ENCODE results near the gene COL8A2. TPM values are rescaled to one million over a fixed set of nuclear protein-coding genes. Genes with fewer than 3 reads are reported as not detected.

The COL8A2 gene
- total RNA-seq, 2 donors from 2014 or later, result 33.2 to 35.9 TPM

DNA sequence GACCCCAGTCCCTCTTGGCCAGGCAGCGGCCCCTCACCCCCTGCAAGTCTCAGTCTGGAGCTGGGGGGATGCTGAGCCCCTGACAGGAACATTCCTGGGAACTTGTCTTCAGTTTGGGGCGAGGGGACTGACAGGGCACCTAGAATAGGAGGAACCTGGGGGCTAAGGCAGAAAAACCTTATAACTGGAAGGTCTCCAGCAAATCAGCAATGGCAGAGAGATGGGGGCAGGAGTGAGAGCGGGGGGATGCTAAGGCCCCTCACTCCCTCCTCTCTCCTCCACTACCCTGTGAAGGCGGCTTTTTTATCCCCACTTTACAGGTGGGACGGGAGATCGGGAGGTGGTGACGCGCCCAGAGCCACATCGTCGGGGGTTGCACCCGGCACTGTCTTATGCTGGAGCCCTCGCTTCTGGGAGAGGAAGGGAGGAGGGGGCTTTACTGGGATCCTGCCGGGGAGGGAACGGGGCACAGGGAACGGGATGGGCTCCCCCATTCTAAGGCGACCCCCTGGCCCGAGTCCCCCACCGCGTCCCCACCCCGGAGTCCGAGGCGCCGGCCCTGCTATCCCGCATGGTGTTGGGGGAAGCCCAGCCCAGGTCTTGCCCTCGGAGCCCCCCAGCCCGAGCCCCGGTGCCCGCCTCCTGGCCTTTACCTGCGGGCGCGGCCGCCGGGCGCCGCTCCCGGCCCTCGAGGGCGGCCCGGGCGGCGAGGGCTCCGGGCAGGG is 456 bp downstream of the COL8A2 start:
- intact Hi-C loops (cut with DNase I), result no loop called here
- DNase-seq (ENCODE audit: low spot score), result no peak

DNA sequence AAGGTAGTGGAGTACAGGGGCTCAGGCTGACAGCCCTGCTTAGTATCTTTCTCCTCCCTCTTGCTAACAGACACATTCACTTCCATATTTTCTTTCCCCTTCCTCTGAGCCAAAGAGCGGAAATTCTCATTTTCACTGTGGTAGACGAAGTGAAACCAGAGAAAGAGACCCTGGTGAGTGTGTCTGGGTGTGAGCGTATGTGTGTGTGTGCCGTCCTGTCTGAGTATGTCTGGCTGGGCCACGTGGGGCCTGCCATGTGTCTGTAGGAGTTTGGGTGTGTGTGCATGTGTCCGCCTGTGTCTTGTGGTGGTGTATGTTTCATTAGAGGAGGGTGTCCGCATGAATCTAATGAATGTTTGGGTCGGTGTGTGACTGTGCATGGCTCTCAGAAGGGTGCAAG is 1.7 kb downstream of the COL8A2 start:
- intact Hi-C loops (cut with DNase I), result no loop called here
- DNase-seq (ENCODE audit: low spot score), result no peak

DNA sequence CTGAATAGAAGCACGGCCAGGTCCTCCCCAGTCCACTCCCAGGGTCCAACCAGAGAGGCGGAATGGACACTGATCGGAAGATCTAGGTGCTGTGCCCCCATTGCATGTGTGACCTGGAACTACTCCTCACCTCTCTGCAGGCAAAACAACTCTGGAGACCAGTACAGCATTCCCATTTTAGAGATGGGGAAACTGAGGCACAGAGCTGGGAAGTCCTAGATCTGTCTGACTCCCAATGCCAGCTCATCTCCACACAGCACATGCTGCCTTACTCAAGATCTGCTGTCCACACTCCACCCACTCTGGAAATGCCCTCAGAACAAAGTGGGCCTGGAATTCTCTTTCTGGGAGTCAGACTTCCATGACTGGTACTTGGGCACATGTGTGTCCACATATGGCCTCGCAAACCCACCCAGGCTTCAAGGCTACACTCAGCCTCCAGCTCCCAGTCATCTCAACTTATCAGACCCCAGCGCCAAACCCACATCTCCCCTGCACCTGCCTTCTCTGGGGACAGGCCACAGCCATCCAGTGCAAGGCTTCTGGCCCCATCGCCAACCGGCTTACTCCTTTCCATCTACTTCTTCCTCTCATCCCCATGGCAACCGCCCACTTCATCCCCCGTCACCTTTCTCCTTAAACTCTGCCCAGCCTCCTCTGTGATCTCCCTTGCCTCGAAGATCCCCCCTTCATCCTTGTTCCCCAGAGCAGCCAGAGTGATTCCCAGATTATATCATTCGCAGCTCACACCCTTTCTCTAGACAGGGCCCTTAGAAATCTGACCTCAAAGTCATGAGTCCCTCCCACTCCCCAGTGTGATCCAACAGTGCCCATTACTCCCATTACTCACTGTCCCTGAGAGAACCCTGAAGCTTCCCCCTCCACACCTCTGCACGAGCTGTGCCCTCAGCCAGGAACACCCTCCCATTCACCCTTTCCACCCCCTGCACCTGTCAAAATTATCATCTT is 2.7 kb downstream of the COL8A2 start:
- intact Hi-C loops (cut with DNase I), result no loop called here
- no peak for DNase-seq (ENCODE audit: low spot score)

DNA sequence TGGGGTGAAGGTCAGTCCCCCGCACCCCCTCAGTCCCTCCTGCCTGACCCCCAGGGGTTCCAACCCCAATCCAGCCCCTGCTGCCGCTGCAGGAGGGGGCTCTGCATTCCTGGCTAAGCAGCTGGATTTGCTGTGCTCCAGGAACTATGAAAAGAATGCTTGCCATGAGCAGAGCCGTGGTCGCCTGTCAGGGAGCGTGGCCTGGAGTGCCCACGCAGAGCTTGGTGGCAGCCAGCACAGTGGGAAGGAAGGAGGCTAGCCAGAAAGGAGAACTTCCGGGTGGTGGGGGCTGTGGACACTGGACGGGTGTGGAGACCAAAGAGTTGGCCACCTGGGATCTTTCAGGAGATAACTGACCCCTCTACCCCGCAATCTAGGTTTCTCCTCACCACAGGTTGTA is 5.6 kb downstream of the COL8A2 start:
- DNase-seq (ENCODE audit: low spot score), result no peak
- intact Hi-C loops (cut with DNase I), result no loop called here

DNA sequence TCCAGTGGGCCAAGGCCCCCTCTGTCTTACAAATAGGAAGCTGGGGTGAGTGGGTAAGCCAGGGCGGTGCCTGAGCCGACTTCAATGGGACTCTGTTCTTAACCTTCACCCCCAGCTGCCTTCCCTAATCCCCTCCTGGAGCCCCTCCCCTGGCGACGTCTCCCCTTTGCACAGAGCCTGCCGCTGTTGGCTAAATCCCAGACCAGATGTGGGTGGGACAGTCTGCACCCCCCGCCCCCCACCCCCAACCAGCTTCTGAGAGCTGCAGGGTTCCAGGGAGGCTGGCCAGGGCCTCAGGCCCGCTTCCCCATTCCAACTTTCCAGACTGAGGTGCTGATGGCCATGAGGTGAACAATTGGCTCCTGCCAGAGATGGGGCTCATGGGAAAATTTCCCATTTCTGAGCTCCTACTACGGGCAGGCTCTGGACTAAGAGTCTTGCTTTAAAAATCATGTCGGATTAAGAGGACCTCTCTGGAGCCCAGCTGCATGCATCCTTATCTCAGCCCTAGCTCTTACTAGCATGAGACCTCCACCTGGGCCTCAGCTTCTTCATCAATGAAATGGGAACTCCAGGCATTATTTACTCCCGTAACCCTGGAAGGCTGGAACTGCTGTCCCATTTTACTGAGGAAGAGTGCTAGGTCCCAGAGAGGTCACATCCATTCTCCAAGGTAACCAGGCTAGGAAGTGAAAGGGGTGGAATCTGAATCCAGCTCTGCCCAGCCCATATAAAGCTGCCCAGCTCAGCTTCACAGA is 6.4 kb downstream of the COL8A2 start:
- DNase-seq (ENCODE audit: low spot score), result no peak
- intact Hi-C loops (cut with DNase I), result no loop called here

DNA sequence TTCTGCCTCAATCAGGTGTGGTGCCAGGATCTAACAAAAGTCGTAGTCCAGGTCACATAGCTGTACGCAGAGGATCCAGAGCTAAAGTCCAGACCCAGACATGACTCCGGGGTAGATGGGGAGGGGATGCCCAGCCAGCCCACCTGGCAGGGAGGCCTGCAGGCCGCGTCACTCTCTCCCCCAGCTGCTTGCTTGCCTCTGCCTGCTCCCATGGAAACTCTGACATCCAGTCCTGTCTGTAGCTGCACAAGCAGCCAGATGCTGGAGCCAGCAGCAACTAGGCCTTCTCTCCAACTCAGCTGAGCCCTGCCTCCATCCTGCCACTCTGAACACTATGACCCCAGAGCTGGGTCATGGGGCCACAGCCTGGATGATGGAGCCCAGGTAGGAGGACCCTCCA is 8.1 kb downstream of the COL8A2 start:
- intact Hi-C loops (cut with DNase I), result no loop called here
- no peak for DNase-seq (ENCODE audit: low spot score)

DNA sequence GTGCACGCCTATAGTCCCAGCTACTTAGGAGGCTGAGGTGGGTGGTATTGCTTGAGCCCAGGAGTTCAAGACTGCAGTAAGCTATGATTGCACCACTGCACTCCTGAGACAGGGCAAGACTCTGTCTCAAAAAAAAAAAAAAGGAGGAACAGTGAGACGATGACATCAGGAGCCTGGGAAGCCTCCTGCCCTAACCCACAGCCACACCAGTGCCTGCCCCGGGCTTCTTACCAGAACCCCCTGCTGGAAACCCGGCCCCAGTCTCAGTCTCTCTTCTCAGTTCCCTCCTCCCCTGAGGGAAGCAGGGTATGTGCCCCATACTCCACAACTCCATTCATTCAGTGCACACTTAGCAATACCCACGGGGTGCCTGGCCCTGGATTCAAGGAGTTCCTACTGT is 9.1 kb downstream of the COL8A2 start:
- no peak for DNase-seq (ENCODE audit: low spot score)
- intact Hi-C loops (cut with DNase I), result no loop called here

DNA sequence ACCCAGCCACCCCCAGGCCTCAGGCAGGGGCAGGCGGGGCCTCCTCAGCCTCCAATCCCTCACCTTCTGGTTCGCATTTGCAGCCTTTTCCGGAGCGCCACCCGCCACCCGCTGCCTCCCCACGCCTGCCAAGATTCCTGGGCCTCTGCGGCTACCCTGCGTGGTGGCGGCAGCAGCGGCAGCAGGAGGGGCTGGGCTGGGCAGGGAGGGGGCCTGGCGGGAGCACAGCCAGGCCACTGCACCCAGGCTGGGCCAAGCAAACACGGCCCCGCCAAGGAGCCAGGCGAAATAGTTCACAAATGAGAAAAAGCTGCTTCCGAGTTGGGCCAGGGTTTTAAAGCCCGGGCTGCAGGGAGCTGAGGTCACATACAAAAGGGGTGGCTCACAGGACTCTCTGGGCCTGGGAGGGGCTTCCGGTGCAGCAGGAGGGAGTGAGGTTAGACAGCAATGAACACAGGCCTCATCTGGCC is 9.8 kb downstream of the COL8A2 start:
- DNase-seq (ENCODE audit: low spot score), result no peak
- intact Hi-C loops (cut with DNase I), result no loop called here

DNA sequence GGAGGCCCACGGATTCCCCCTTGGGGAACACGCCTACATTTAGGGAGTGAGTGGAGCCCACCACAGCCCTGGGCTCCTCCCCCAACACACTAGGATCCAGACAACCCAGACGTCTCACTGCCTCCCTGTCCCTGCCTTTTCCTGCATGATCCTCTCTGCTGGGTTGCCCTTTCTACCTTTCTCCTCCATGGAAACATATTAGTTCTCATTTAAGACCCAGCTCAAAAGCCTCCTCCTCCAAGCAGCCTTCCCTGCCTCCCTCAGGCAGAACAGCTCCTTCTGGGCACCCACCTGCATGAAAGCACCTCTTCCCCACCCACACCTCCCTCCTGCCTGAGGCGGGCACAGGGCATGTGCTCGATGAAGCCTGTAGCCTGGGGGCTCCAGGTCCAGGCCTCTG is 10.7 kb downstream of the COL8A2 start:
- intact Hi-C loops (cut with DNase I), result no loop called here

DNA sequence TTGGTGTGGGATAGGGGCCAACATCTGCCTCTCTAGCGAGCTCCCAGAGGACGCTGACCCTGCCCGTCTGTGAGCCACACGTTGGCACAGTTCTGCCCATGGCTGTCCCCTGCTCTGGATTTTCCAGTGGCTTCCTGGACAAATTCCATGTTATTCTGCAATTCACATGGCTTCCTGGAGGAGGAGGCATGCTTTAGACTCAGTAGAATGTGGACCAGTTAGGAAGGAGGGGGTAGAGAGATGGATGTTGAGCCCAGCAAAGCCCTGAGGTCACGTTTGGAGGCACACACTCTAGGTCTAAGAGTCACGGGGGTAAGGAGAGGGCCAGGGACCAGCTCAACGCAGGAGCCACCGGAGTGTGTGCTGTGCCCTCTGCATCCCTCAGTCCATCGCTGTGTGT is 12.2 kb downstream of the COL8A2 start:
- DNase-seq (ENCODE audit: low spot score), result no peak
- intact Hi-C loops (cut with DNase I), result no loop called here

More for the DNA sequence above, 10.7 kb downstream of the COL8A2 start:
- DNase-seq (ENCODE audit: low spot score), result no peak

DNA sequence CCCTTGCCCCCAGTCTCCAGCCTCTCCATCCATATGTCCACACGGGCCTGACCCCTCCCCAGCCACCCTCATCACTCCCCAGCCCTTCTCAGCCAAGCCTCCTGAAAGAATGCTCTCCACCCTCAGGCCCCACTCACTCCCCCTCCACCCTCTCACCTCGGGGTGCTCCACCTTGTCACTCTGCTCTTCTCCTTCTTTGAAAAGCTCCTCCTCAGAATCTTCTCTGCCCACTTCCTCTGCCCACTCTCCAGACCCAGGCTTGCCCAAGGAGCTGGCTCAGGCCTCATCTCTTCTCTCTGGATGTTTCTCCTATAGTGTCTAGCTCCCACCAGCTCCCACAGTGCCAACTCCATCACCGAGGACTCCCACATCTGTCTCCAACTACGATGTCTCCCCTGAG is 13.9 kb downstream of the COL8A2 start:
- no peak for DNase-seq (ENCODE audit: low spot score)
- intact Hi-C loops (cut with DNase I), result no loop called here

DNA sequence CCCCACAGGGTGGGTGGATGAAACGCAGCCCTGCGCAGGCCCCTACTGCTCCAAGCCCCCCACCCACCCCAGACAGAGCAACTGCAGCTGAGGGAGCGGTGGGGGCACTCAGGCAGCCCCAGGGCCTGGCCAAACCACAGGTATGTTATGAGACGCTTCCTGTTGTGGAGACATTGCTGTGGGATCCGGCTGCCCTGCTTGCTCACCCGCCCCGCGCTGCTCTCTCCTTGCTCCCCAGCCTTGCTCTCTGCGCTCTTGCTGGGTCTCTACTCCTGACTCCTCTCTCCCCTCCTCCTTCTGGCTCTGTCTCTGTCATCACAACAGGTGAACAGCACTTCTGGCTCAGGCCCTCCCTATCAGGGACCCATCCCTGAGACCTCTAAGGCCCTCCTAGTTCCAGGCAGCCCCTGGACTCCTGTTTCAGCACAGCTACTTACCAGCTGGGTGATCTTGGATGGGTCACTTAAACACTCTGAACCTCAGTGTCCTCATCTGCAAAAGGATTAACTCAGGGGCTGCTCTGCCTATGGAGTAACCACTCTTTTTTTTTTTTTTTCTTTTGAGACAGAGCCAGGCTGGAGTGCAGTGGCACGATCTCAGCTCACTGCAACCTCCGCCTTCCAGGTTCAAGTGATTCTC is 15.9 kb downstream of the COL8A2 start:
- no peak for DNase-seq (ENCODE audit: low spot score)
- intact Hi-C loops (cut with DNase I), result no loop called here

DNA sequence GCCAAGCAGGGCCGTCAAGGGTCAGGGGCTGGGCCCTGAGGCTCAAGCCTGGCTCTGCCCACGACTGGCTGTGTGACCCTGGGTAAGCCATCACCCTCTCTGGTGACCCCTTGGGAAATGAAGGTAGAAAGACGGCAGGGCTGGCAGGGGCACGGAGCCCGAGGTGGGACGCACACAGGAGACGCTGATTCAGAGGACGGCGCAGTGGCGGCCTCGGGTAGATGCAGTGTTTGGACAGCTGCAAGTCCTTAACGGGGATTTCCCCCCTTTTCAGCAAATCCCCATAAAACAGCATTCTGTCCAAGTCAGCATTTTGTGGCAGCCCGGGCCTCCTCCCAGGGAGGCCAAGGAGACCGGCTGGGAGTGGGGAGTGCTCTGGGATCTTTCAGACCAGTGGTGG is 16.7 kb downstream of the COL8A2 start:
- DNase-seq (ENCODE audit: low spot score), result no peak
- intact Hi-C loops (cut with DNase I), result no loop called here

DNA sequence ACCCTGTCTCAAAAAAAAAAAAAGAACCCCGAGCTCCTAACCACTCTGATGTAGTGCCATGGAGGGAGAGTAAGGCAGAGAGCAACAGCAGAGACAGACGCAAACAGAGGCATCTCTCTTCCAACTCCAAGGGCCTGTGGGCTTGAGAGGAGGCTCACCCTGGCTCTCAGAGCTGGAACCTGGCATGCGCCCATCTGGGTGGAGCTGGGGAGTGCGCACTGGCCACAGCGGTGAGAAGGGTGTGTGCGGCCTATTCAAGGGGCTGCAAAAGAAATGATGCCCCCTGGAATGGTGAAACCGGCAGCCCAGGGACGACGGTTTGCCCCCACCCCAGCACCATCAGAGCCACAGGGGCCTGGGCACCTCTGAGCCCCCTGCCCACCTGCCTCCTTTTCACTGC is 17.6 kb downstream of the COL8A2 start:
- intact Hi-C loops (cut with DNase I), result no loop called here
- no peak for DNase-seq (ENCODE audit: low spot score)

DNA sequence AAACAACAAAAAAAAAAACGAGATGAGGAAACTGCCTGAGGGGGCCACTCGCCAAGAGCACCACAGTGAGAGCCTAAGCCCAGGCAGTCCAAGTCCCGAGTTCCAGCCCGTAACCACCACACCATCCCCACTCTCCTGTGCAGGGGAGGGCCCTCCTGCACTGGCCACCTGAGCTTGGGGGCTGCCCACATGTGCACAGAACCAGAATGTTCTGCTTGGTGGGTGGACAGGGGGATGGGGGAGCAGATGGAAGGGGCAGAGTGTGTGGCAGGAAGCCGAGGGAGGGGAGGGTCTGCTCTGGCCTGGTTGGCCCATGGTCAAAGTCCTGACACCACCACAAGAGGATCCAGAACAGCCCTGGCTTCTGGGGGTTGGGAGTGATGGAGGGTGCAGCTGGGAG is 18.8 kb downstream of the COL8A2 start:
- intact Hi-C loops (cut with DNase I), result no loop called here

DNA sequence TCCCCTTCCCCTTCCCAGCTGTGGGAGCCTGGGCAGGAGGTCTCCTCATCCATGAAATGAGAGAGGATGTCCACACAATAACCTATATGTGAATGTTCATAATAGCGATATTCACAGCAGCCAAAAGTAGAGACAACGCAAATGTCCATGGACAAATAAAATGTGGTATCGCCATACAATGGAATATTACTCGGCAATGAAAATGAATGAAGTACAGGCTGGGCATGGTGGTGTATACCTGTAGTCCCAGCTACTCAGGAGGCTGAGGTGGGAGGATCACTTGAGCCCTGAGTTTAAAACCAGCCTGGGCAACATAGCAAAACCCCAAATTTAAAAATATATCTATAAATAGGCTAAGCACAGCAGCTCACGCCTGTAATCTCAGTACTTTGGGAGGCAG is 23.5 kb downstream of the COL8A2 start:
- intact Hi-C loops (cut with DNase I), result loop anchor here (2.0 kb wide), 3 partner anchors 33 to 185 kb away; no protein-coding TSS in a partner anchor
- no peak for DNase-seq (ENCODE audit: low spot score)

More for the DNA sequence above, 18.8 kb downstream of the COL8A2 start:
- no peak for DNase-seq (ENCODE audit: low spot score)

DNA sequence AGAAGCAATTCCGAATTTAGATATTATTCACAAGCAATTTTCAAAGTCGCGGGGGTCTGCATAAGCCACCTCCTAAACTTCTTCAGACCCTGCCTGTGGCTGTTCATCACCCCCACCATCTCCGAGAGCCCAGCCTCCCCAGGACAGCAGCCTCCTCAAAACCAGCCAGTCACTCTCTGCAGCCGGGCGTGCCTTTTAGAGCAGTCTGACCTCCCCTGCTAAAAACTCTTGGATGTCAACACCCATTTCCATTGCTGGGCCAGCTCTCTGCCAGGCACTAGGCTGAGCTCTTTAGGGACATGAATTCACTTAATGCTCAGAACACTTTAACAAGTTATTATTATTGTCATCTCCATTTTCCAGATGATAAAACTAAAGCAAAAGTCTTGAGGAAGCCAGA is 24.6 kb downstream of the COL8A2 start:
- no peak for DNase-seq (ENCODE audit: low spot score)
- intact Hi-C loops (cut with DNase I), result loop anchor here (2.0 kb wide), 3 partner anchors 34 to 186 kb away; no protein-coding TSS in a partner anchor

DNA sequence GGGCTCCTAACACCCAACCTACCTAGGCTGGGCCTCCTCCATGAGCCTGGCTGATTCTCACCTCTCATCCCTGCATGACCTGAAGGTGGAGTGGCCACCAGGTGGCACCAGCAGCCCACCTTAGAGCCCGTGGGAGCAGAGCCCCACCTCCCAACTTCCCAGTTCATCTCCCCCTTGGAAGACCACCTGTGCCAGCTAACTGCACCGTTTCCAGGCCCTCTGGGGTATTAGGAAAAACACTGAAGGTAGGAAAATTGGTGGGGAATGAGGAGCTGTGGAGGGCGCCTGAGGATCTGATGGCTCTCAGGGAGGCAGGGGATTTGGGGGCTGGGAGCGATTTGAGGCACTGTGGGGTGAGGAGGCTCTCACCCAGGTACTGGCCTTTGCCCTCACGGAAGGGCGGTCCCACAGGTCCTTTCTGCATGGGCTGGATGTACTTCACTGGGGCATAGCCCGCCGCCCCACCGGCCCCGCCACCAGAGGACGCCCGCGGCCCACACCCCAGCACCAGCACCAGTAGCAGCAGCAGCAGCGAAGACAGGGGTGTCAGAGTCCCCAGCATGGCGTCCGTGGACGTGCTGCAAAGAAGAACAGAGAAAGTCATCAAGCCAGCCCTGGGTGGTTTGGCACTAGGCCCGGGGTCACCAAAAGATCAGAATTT is 25.2 kb downstream of the COL8A2 start:
- intact Hi-C loops (cut with DNase I), result loop anchor here (2.0 to 10.0 kb wide), 9 partner anchors 35 to 1975 kb away; partner anchors contain the start of gene TRAPPC3 (in 1 of the 2)
- peak; percentile 92 for DNase-seq (ENCODE audit: low spot score)

Data from posterior vena cava (tissue), 2 donors.